Breast epithelium (tissue), 3 donors: ENCODE measurements around the gene SPATA31A6.
"Not testable (repeated sequence)": the region's sequence is repeated elsewhere in the genome, so short reads cannot be mapped to it uniquely, and the experiment has no call there.

Source experiments
- POLR2A ChIP-seq: fragments of 450-650 bp; IDR thresholded peaks from one replicate; pipeline ENCODE4 v1.6.1; 2016; ENCODE audit warnings: antibody characterized with exemption, mild to moderate bottlenecking, moderate library complexity
- POLR2AphosphoS5 ChIP-seq, 3 donors: sonication (generic); formaldehyde crosslinking; IDR thresholded peaks; one replicate each; pipeline ENCODE4 v1.6.1; 2017; ENCODE audit warnings: antibody characterized with exemption in 3 of 3
- TF ChIP-seq, protein P1 (sequence below), 3 donors: fragments of 450-650 bp; IDR thresholded peaks; one replicate each; pipeline ENCODE4 v1.5.1; 2016 to 2017; ENCODE audit warnings: antibody characterized with exemption in 3 of 3, mild to moderate bottlenecking in 3 of 3, moderate library complexity in 3 of 3

- TF ChIP-seq, protein P1, sequence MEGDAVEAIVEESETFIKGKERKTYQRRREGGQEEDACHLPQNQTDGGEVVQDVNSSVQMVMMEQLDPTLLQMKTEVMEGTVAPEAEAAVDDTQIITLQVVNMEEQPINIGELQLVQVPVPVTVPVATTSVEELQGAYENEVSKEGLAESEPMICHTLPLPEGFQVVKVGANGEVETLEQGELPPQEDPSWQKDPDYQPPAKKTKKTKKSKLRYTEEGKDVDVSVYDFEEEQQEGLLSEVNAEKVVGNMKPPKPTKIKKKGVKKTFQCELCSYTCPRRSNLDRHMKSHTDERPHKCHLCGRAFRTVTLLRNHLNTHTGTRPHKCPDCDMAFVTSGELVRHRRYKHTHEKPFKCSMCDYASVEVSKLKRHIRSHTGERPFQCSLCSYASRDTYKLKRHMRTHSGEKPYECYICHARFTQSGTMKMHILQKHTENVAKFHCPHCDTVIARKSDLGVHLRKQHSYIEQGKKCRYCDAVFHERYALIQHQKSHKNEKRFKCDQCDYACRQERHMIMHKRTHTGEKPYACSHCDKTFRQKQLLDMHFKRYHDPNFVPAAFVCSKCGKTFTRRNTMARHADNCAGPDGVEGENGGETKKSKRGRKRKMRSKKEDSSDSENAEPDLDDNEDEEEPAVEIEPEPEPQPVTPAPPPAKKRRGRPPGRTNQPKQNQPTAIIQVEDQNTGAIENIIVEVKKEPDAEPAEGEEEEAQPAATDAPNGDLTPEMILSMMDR (IDR thresholded peaks at IDR 0.05), result not testable (repeated sequence)
- TF ChIP-seq POLR2A; POLR2AphosphoS5 (IDR thresholded peaks at IDR 0.05): not testable (repeated sequence)
Measured at GRCh38 chr9:42238862-42239261, 55.4 kb downstream of the SPATA31A6 start.
